Measurements from ENCODE around the gene NFIA. TPM values are rescaled to one million over a fixed set of nuclear protein-coding genes. Genes with fewer than 3 reads are reported as not detected.

NFIA gene
- total and polyA plus RNA-seq, 12 donors, result 11.2 to 117 (median 92.5) TPM

GRCh38 chr1:61230523-61230922 is 148.2 kb downstream of the NFIA start:
- 73 to 96% methylated on average over 3 of the region's 3 CpGs for WGBS, 2 donors
- ATAC-seq, result peak in 2 of 8 donors; percentile 17 to 55

DNA sequence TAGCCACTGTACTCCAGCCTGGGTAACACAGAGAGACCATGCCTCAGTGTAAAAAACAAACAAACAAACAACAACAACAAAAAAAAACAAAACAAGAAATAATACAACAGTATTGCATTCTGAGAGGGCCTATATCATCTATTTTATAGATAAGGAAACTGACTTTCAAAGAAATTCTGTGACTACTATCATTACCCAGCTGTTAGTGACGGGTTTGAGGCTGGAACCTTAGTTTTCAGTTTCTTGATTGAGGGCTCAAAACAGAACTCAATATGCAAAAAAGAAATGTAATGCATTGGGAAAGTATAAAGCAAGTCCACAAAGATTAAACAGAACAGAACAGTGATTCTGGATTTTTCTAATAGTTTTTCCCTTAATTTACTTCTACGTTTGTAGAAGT is 149.4 kb downstream of the NFIA start:
- Histone ChIP-seq H3K36me3 (no peaks in the 10 kb centered on the region), H3K4me1 (peaks cover 0 to 34% (median 9%) of the 10 kb centered on the region in 9 donors), H3K27ac (no peak overlapping the region), H3K9me3 (no peaks in the 10 kb centered on the region), H3K27me3 (no peaks in the 10 kb centered on the region), H3K4me3 (no peak overlapping the region)
- no peak for DNase-seq
- TF ChIP-seq, protein P1, sequence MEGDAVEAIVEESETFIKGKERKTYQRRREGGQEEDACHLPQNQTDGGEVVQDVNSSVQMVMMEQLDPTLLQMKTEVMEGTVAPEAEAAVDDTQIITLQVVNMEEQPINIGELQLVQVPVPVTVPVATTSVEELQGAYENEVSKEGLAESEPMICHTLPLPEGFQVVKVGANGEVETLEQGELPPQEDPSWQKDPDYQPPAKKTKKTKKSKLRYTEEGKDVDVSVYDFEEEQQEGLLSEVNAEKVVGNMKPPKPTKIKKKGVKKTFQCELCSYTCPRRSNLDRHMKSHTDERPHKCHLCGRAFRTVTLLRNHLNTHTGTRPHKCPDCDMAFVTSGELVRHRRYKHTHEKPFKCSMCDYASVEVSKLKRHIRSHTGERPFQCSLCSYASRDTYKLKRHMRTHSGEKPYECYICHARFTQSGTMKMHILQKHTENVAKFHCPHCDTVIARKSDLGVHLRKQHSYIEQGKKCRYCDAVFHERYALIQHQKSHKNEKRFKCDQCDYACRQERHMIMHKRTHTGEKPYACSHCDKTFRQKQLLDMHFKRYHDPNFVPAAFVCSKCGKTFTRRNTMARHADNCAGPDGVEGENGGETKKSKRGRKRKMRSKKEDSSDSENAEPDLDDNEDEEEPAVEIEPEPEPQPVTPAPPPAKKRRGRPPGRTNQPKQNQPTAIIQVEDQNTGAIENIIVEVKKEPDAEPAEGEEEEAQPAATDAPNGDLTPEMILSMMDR (IDR thresholded peaks at IDR 0.05), result no peak
- intact Hi-C loops (cut with DNase I), result no loop called here
- ATAC-seq, result no peak
- 90 to 96% methylated on average over 2 of the region's 2 CpGs for whole genome bisulfite sequencing, 2 donors

More at GRCh38 chr1:61230523-61230922, 148.2 kb downstream of the NFIA start:
- DNase-seq, result no peak
- no peaks in the 10 kb centered on the region for H3K27me3 ChIP-seq
- H3K4me3 ChIP-seq, result no peak overlapping the region
- H3K27ac ChIP-seq, result no peak overlapping the region
- H3K36me3 ChIP-seq, result no peaks in the 10 kb centered on the region
- TF ChIP-seq, protein P1 (IDR thresholded peaks at IDR 0.05), result no peak
- peaks cover 0 to 44% (median 18%) of the 10 kb centered on the region in 9 donors for H3K4me1 ChIP-seq
- intact Hi-C loops (cut with DNase I), result no loop called here
- no peaks in the 10 kb centered on the region for H3K9me3 ChIP-seq

- intact Hi-C loops (cut with DNase I), result no loop called here
- ATAC-seq (no peak), DNase-seq (no peak)
- H3K27me3 ChIP-seq, result no peaks in the 10 kb centered on the region
- 88% methylated on average over 6 of the region's 6 CpGs for WGBS, 2 donors
- no peak overlapping the region for H3K4me3 ChIP-seq
- H3K36me3 ChIP-seq, result no peaks in the 10 kb centered on the region
- H3K27ac ChIP-seq, result no peak overlapping the region
- no peaks in the 10 kb centered on the region for H3K9me3 ChIP-seq
- TF ChIP-seq, protein P1 (IDR thresholded peaks at IDR 0.05), result no peak
- H3K4me1 ChIP-seq, result peaks cover 0 to 37% (median 7%) of the 10 kb centered on the region in 9 donors
Measured at GRCh38 chr1:61233121-61233660, 150.8 kb downstream of the NFIA start.

DNA sequence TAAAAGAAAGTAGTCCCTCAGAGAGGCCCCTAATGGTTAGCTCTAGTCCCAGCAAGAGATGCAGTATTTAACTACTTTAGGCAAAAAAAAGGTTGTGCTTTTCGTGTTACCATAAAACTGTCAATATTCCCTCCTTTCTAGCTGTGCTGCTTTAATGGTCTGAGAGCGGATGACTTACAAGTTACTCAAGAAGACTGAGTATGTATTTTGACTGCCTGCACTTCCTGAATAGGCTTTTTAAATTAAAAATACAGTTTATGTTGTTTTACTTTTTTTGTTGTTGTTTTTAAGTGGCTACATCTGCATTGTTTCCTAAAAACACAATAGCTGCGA is 152.2 kb downstream of the NFIA start:
- DNase-seq, result no peak
- no peaks in the 10 kb centered on the region for H3K27me3 ChIP-seq
- no peaks in the 10 kb centered on the region for H3K9me3 ChIP-seq
- no peak overlapping the region for H3K27ac ChIP-seq
- TF ChIP-seq, protein P1 (IDR thresholded peaks at IDR 0.05), result no peak
- WGBS, 2 donors, result 86 to 90% methylated on average over 3 of the region's 3 CpGs
- no peak for ATAC-seq
- peaks cover 0 to 45% (median 16%) of the 10 kb centered on the region in 9 donors for H3K4me1 ChIP-seq
- H3K4me3 ChIP-seq, result no peak overlapping the region
- H3K36me3 ChIP-seq, result no peaks in the 10 kb centered on the region
- intact Hi-C loops (cut with DNase I), result no loop called here
